Bronchus fibroblast of lung (primary cell): ENCODE measurements around the gene CHST10. TPM values are rescaled to one million over a fixed set of nuclear protein-coding genes. Genes with fewer than 3 reads are reported as not detected.

ENCODE experiments used
- total RNA-seq: library from RNA; depleted of rRNA; stranded (reverse); fragments of >200 nt; gene quantifications from 2 replicates; pipeline ENCODE4 v1.2.3, GENCODE V29; 2015

CHST10 gene, protein sequence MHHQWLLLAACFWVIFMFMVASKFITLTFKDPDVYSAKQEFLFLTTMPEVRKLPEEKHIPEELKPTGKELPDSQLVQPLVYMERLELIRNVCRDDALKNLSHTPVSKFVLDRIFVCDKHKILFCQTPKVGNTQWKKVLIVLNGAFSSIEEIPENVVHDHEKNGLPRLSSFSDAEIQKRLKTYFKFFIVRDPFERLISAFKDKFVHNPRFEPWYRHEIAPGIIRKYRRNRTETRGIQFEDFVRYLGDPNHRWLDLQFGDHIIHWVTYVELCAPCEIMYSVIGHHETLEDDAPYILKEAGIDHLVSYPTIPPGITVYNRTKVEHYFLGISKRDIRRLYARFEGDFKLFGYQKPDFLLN
- total RNA-seq = 10.7 and 19.3 TPM in 2 replicates

DNA sequence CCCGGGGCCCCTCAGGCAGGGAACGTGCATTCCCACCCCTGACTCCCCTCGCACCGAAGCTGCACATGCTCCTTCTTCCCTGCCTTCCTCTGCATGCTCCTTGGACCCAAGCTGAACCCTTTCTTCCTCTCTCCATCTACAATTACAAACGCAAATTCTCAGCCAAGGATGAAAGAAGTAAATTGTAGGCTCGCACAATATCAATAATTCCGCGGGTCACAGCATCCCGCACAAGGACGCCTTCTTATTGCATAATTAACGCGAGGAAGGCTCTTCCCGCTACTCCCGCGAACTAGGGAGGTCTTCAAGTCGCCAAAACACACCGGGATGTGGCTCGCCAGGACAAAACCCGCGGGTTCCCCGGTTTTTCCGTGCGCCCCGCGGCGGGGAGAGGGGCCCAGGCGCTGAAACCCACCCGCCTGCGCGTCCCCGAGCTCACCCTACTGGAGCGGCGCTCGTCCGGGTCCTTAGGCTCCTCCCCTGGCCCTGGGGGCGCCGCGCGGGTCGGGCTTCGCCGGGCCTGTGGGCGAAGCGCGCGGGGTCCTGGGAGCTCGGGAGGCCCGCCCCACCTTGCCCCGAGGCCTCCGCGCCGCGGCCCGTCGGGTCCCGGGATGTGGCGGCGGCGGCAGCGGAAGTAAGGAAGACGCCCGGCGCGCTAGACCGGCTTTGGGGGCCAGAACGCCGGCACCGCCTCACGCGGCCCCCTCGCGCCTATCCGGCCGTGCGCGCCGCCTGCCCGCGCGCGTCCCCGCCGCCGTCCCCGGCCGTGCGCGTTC lies at the start of gene CHST10:
Gene CHST10 (minus strand): TSS at position 734 of the 776 bp plus-strand sequence. CDS start 10,993 bp downstream, outside the sequence.

Other genes with a start within 250 kb of the CHST10 start
- gene LONRF2, start 95.2 kb downstream of the CHST10 start, total RNA-seq = under 0.01 TPM in 2 replicates
- gene NMS, start 52.8 kb upstream of the CHST10 start, total RNA-seq = not detected in 2 replicates
- 11.6 and 17.7 TPM in 2 replicates for gene PDCL3, start 145.3 kb upstream of the CHST10 start, total RNA-seq